Fibroblast of lung (primary cell): ENCODE measurements around the gene PRIM1.

ENCODE experiments used
- CTCF ChIP-seq, 2 donors: IDR thresholded peaks in 1 of 2; conservative IDR thresholded peaks in 1 of 2; 1 replicate in 1 of 2; 2 replicates in 1 of 2; pipeline ENCODE4 v1.5.1; 2011 to 2012; ENCODE audit warnings: low read length in 2 of 2, control low read depth in 1 of 2, inconsistent platforms in 1 of 2, low read depth in 1 of 2, mild to moderate bottlenecking in 1 of 2
- EZH2 ChIP-seq: IDR thresholded peaks from 2 replicates; pipeline ENCODE4 v1.5.1; 2012; ENCODE audit warnings: low read length, control low read depth, mild to moderate bottlenecking; ENCODE audit errors: missing control alignments

GRCh38 chr12:56723889-56724700 is 28.0 kb downstream of the PRIM1 start:
- TF ChIP-seq CTCF (conservative IDR thresholded peaks at IDR 0.05 in 1 of 2, IDR thresholded peaks at IDR 0.05 in 1 of 2; ENCODE audit: low read depth in 1 of 2, low read length in 2 of 2) (no peak), EZH2 (no peak)
